SKM-1 (cell line): ENCODE results near the gene HYAL1.

Experiments
- DNase-seq: peaks from one replicate; lab custom pipeline; 2025; ENCODE audit not compliant: unreplicated experiment; lab: John Stamatoyannopoulos, UW

HYAL1 gene, protein sequence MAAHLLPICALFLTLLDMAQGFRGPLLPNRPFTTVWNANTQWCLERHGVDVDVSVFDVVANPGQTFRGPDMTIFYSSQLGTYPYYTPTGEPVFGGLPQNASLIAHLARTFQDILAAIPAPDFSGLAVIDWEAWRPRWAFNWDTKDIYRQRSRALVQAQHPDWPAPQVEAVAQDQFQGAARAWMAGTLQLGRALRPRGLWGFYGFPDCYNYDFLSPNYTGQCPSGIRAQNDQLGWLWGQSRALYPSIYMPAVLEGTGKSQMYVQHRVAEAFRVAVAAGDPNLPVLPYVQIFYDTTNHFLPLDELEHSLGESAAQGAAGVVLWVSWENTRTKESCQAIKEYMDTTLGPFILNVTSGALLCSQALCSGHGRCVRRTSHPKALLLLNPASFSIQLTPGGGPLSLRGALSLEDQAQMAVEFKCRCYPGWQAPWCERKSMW

DNA sequence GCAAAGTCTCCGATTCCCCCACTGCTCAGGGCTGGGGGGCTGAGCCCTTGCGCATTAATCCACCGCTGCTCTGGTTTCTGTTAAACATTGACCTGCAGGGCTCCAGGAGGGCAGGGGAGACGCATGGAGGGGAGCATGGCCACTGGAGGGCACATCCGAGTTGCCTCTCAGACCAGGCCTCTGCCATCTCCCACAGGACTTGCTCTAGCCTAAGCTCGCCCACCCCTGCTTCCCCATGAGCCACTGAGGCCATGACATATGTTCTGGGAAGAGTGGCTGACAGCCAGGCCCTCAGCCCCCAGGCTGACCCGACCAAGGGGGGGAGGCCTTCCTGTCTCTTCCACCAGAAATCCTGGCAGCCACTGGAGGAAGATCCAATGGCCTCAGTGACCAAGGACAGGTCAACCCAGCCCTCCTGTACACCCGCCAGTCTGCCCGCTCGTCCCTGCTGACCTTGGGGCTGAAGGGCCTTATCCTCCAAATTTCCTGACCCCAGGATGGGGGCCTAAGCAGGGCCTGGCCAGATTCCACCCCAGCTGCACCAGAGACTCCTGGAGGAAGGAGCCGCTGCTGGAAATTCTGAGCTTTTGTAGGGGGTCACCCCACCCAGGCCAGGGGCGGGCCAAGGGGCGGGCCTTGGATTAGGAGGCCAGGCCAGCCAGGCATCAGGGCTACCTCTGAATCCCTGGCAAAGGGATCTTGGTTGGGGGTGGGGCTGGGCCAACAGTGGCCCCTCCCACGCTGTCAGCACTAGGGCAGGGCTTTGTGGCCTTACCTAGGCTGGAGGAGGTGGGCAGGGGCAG lies at the start of gene HYAL1:
HYAL1 (minus strand) TSS at position 562 of the 803 bp plus-strand sequence. CDS start 618 bp downstream, outside the sequence.
- DNase-seq = no peak

DNA sequence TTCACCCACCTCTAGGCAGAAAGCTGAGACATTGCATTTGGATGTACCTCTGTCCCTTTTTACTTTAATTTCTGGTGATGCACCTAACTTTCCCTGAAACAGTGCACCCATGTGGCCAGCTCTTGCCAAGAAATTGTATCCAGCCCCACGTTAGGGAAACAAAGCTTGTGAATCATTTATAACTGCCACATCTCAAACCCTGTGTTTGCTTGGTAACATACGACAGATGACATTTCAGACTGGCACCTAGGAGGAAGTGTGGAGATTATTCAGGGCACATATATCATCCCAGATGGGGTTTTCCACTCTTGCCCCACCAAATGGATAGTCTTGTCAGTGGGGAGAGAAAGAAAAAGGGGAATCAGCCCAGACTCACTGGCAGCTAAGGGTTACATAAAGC lies 49.4 kb upstream of the HYAL1 start:
- no peak for DNase-seq

DNA sequence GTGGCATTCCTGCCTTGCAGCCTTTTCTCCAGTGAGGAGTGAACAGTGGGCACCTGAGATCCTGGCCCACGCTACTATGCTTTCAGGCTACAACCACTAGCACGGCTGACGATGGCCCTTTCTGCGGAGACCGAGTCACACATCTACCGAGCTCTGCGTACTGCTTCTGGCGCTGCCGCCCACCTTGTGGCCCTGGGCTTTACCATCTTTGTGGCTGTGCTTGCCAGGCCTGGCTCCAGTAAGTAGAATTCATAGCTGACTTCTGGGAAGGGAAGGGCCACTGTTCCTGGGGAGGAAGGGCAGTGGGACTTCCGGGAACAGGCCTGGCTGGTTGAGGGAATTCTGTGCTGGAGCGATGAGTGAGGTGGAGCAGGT lies 47.9 kb upstream of the HYAL1 start:
- no peak for DNase-seq

DNA sequence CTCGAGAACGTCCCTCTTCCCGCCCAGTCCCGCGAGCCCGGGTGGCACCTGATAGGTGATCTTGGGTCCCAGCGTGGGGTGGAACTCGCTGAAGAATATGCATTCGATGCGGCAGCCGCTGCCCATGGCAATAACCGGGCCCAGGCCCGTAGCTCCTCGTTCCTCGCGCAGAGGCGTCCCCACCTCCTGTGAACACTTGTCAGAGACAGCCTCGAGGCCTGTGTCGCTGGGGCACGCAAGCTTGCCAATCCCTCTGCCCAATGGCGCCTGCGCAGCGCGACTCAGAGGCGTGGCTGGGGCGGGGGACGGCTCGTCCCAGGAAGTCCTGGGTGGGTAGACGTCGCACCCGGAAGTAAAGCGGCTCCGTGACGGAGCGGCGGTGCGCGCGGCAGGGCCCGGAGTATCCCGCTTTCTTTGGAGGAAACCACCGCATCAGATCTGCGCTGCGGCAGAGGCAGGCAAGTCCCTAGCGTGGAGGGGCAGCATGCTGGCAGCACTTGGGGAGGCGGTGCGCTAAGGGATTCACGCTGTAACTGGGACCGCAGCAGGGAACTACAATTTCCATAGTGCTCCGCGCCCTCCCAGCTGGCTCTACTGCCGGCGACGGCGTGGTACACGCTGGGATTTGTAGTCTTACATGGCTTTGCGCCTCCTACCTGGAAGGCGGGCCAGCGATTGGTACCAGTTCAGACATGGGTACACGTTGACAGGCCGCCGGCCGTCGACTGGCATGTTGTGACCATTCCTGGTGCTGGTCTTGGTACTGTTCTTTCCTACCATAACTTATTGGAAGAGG lies 47.4 kb upstream of the HYAL1 start, which contains the start of the genes CYB561D2 and NPRL2:
CYB561D2 (plus strand) TSS at position 336 of the 796 bp plus-strand sequence. CDS start 572 bp downstream, outside the sequence.
NPRL2 (minus strand) TSS at position 249 of the 796 bp plus-strand sequence; CDS start at position 126, 123 bp downstream.
- DNase-seq = peak; percentile 86

DNA sequence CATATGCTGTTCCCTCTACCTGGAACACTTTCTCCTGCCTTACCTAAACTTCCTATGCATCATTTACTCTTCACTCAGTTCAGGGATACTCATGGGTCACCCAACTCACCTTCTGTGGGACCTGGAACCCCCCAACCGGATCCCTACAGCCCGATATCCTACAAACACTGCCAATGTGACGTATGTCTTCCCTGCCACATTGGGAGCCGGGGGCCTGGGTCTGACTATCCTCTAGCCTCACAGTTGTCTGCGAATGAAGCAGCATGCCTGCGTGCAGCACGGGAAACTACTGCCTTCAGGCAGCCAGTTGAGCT lies 46.8 kb upstream of the HYAL1 start:
- no peak for DNase-seq

DNA sequence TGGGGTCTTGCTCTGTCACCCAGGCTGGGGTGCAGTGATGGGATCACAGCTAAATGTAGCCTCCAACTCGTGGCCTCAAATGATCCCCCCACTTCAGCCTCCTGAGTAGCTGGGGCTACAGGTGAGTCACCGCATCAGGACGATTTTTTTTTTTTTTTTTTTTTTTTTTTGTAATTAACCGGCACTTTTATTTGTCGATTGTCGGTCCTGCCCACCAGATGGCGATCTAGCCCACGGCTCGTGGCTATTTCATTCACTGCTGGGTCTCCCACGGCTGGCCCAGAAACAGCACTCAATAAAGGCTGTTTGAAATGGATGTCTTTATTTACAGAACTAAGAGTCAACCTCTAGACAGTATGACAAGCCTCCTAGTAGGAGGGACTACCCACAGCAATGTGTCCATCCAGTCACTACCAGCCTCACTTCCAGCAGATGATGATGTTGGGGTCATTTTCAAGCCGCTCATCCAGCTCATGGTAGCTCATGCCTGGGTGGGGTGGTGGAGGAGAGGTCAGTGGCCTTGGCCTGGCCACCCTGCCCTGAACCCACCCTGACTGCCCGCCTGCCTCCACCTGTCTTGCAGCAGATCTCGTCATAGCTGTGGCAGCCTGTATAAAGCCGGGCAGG lies 43.9 kb upstream of the HYAL1 start:
- no peak for DNase-seq

DNA sequence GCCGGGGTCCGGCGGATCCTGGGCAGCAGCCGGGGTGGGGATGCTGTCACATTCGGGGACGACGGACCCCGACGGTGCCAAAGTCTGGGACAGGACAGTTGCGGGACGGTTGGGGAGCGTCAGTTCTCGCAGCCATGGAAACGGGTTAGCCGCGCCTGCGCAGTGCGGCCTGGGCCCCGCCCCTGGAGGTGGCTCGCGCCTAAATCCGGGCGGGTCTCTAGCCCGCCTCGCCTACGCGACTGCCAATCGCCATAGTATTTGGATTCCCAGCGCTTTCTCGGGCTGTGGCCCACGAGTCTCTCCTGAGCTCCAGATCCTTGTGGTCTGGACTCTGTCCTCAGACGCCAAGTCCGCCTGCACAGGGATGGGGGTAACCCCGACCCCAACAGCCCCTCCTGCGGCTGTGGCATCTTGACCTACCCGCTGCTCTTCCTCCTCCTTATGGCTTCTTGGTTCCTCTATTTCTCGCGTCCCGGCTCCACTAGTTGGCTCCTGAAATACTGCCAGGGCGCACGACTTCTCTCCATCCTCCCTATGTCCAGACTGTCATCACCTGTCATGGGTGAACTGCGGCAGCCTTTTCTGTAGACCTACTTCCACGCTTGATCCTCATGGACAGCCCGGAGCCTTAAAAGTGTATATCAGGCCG lies 42.3 kb upstream of the HYAL1 start, which contains the start of gene ZMYND10:
ZMYND10 (minus strand) TSS at position 147 of the 649 bp plus-strand sequence. CDS start 153 bp downstream, outside the sequence.
- no peak for DNase-seq

DNA sequence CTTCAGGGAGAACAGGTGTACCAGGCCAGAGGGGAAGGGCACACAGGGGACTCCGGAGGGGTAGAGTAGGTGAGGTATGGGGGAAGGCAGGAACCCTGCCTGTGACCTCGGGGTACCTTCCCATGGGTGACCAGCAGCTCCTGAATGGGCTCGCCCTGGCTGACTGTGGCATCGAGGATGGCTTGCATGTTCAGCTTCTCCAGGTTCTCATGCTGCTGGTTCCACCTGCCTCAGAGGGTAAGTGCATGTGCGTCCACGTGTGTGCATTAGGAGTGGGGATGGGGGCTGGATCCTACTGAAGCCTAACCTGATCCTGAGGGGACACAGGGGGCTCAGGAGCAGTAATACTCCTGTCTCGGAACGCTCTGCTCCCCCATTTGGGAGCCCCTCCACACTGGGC lies 41.6 kb upstream of the HYAL1 start:
- no peak for DNase-seq

DNA sequence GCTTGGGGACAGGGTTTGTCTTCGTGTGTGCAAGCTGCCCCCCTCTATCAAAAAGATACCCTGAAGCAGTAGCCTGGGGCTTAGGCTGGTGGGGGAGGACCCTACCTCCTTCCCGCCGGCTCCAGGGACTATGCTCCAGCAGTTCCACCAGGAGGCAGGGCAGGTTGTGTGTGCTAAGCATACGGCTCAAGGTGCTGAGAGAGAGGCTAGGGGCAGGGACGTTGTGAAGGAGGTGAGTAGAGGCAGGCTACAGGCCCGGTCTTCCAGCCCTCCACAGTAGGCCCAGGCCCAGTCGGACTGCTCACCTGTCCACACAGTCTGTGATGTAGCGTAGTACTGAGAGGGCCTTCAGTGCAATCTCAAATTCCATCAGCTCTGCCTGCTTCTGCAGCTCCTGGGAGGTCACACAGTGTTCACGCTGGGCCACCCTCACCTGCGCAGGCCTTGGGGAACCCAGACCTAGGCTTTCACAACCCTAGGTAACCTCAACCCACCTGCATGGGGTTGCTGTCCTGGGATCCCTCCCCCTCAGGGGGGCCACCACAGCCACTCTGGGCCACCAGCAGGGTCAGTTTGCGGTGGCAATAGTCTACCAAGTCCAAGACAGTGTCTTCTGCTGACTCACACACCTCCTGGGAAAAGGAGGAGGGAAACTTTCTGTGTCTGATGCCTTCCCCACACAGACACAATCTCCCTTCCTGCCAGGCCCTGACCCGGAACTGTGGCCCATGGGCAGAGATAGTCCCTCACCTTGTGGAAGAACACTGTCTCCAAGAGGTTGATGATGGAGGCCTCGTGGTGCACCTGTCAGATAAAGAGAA lies 39.6 kb upstream of the HYAL1 start:
- DNase-seq = no peak

DNA sequence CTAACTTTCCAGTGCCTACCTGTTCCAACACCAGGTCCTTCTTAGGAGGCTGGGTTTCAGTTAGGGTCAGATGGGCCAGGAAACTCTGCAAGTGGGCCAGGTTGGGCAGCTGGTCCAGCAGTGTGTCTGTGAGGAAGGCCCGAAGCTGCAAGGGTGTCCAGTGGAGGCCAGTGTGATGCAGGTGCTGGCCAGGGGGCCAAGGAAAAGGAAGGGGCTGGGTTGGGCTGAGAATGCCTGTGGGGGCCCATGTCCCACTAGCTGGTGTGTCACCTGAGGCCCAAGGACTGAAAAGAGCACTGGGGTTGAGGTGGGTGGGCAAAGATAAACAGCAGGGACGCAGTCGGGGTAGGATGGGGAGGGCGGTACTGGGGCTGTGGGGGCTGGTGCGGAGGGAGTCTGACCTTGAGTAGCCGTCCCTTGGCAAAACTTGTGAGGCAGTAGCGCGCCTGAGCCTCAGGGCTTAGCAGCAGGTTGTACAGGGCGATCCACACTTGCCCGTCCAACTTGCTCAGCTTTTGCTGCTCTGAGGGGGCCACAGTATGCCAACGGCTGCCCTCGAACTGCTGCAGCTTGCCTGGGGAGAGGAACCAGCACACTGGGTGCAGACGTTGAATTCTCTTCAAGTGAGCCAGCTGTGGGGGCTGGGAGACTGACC lies 38.7 kb upstream of the HYAL1 start:
- no peak for DNase-seq

DNA sequence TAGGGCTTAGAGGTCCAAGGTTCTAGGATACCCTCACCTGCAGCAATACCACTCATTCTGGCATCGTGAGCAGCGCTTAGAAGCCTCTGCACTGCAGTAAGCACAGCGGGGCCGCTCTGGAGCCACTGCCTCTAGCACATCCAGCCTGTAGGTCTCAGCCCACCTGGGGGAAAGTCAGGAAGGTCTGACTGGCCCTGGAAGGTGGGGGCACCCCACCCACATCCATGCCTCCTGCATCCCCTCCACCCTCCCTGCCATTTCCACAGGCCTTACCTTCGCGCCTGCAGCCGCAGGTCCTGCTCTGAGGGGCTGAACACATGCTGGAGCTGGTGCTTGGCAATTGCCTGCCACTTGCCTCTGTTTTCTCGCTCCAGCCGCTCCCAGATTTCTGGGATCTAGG lies 38.2 kb upstream of the HYAL1 start:
- no peak for DNase-seq

DNA sequence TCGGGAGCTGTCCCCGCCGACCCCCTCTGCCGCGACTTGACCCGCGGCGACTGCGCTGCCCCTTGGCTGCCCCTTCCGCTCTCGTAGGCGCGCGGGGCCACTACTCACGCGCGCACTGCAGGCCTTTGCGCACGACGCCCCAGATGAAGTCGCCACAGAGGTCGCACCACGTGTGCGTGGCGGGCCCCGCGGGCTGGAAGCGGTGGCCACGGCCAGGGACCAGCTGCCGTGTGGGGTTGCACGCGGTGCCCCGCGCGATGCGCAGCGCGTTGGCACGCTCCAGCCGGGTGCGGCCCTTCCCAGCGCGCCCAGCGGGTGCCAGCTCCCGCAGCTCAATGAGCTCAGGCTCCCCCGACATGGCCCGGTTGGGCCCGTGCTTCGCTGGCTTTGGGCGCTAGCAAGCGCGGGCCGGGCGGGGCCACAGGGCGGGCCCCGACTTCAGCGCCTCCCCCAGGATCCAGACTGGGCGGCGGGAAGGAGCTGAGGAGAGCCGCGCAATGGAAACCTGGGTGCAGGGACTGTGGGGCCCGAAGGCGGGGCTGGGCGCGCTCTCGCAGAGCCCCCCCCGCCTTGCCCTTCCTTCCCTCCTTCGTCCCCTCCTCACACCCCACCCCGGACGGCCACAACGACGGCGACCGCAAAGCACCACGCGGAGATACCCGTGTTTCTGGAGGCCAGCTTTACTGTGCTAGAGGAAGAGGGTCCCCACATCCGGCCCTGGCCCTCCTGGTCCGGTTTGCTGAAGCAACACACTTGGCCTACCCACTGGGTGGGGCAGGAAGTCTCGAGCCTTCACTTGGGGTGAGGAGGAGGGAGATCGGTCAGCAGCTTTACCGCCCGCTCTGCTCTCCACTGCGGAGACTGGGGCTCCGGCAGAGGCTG lies 37.3 kb upstream of the HYAL1 start, which contains the start of gene RASSF1:
RASSF1 (minus strand) TSS at position 389 of the 882 bp plus-strand sequence; CDS start at position 358, 31 bp downstream.
- peak; percentile 89 for DNase-seq

DNA sequence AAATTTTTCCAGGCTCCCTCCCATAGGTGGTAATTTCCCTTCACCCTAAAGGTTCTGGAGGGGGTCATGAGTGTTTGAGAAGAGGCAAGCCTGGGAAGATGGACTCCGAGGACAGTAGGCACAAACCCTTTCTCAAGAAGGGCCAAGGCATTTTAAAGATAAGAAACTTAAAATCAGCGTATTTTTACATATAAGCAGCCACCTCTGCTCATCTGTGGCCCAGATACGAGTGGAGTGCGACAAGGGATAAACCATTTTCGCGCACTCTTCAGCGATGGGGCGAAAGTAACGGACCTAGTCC lies 36.7 kb upstream of the HYAL1 start:
- DNase-seq = no peak

DNA sequence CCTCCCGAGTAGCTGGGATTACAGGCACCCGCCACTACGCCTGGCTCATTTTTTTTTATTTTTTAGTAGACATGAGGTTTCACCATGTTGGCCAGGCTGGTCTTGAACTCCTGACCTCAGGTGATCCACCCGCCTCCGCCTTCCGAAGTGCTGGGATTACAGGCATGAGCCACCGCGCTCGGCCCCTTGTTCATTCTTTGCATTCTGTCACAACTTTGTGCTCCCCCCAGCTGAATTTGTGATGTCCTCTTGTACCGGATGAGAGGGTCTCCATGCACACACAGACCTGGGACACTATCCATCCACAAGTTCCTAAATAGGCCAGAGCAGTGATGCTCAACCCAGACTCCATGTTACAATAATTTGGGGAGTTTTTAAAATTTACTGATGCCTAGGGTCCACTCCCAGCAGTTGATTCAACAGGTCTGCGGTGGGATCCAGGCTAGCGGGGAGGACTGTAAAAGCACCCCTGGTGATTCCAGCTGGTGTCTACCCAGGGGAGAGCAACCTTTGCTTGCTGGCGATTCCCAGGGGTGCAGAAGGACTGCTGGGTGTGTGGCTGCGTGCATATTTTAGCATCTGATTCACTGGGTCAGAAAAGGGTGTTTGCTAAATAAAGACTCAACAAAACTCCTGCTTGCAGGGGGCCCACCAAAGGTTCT lies 36.2 kb upstream of the HYAL1 start:
- DNase-seq = no peak

DNA sequence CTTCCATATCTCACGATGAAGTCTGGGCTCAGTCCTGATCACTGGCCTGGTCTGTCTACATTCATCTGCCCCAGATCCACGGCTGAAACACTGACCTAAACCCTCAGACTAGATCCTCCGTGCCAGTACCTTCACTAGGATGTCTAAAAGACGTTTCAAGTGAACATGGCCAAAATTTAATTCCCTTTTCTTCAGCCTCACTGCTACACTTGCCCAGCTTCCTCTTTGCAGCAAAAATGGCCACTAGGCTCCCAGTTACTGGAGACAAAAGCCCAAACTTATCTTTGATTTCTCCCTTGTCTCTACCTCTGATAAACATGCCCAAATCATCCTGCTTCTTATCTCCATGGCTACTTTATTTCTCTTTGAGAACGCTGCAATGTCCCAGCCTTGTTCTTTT lies 35.6 kb upstream of the HYAL1 start:
- DNase-seq = peak; percentile 46

DNA sequence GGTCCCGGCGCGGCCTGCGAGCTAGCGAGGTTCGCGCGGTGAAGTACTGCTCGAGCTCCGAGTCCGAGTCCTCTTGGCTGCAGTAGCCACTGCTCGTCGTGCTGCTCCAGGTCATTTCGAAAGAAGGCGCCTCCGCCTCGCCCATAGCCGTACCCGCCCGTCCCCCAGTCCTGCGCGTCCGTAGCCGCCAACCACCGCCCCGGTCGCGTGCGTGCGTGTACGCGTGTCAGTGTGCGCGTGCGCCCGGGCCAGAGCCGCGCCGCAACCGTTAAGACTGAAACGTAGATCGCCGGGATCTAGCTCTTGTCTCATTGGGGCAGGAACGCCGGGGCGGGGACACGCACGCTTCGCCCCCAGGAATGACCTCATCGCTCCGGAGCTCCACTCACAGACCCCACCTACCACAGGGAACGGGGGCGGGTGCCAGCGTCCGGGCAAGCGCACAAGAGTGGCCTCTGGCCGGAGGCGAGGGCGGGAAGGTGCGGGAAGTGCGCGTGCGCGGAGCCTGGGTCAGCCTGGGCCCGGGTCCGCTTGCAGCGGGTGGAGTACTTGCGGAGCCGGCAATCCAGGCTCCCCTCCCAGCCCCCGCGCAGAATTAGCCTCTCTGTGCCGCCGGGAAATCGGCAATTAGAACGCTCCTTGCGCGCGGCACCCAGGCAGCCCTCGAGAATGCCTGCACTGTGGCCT lies 33.9 kb upstream of the HYAL1 start:
- DNase-seq = peak; percentile 96
